ENCODE results near the gene BMAL1. TPM values are rescaled to one million over a fixed set of nuclear protein-coding genes. Genes with fewer than 3 reads are reported as not detected.

Gene BMAL1
- total and polyA plus RNA-seq, 2 donors (not counting 3 experiments of a cell fraction or from before 2014, with no cell fraction given) = 5.8 to 10.1 TPM

GRCh38 chr11:13249177-13249576, 28.4 kb upstream of the BMAL1 start:
- ChIA-PET CTCF (interaction anchor here (1.3 to 4.3 kb wide), 8 partner anchors 11 to 136 kb away, joined by 3 to 25 read pairs (median 14); no protein-coding TSS in a partner anchor), POLR2A (no interaction called here)
- Histone ChIP-seq H3K9me3 (replicated peaks; ENCODE audit: control insufficient read depth, insufficient read depth, low read length) (no peaks in the 10 kb centered on the region), H3K27ac (ENCODE audit: insufficient read depth, low read depth, low read length) (no peak overlapping the region), H4K20me1 (replicated peaks; ENCODE audit: control insufficient read depth, extremely low read depth, insufficient read depth, low read length) (no peaks in the 10 kb centered on the region), H2AFZ (ENCODE audit: low read depth, low read length) (no peak overlapping the region), H3K79me2 (ENCODE audit: control insufficient read depth, insufficient read depth, low read length) (no peaks in the 10 kb centered on the region), H3K4me1 (ENCODE audit: control insufficient read depth, extremely low read depth, insufficient read depth, low read length) (no peaks in the 10 kb centered on the region), H3K4me2 (ENCODE audit: insufficient read depth, low read length) (no peak overlapping the region), H3K4me3 (replicated peaks in 1 of 3; ENCODE audit: insufficient read depth in 1 of 3, low read depth in 1 of 3, low read length in 3 of 3) (no peak overlapping the region), H3K9ac (replicated peaks; ENCODE audit: extremely low read depth, insufficient read depth, low read length) (no peak overlapping the region), H3K36me3 (ENCODE audit: control insufficient read depth in 2 of 2, extremely low read depth in 1 of 2, insufficient read depth in 2 of 2, low read length in 2 of 2) (no peaks in the 10 kb centered on the region), H3K9me1 (replicated peaks; ENCODE audit: control insufficient read depth, extremely low read depth, insufficient read depth, low read length) (no peaks in the 10 kb centered on the region), H3K27me3 (ENCODE audit: control insufficient read depth in 2 of 2, insufficient read depth in 2 of 2, low read length in 2 of 2) (peaks cover 22 to 31% of the 10 kb centered on the region in 2 experiments)
- dilution Hi-C loops (cut with MboI; ENCODE audit: extremely low pct_ligation_motif_present, low sequenced_read_pairs) (no loop called here), intact Hi-C loops (cut with micrococcal nuclease) (no loop called here)
- TF ChIP-seq GATA2 (IDR thresholded peaks at IDR 0.05; ENCODE audit: insufficient read depth, insufficient read length, low read depth, low read length) (no peak), MYC (IDR thresholded peaks at IDR 0.05; ENCODE audit: low read depth, low read length) (no peak), POLR2A (IDR thresholded peaks at IDR 0.05; ENCODE audit: low read depth, low read length) (no peak), POLR2AphosphoS5 (IDR thresholded peaks at IDR 0.05; ENCODE audit: insufficient read depth, low read depth, low read length) (no peak), MAX (IDR thresholded peaks at IDR 0.05; ENCODE audit: insufficient read depth, insufficient read length) (no peak), JUN (IDR thresholded peaks at IDR 0.05; ENCODE audit: borderline replicate concordance, insufficient read depth, insufficient read length, low read depth) (no peak), EZH2 (IDR thresholded peaks at IDR 0.05; ENCODE audit: borderline replicate concordance, low read depth, low read length, severe bottlenecking) (no peak), CTCF (IDR thresholded peaks at IDR 0.05; ENCODE audit: extremely low read depth in 1 of 2, insufficient read depth in 1 of 2, low read depth in 1 of 2, low read length in 2 of 2) (no peak), FOS (IDR thresholded peaks at IDR 0.05; ENCODE audit: borderline replicate concordance, insufficient read depth, low read length) (no peak)
- FAIRE-seq = no peak
- BruUV-seq (replicated peaks) = no TSS peak
- DNase-seq (ENCODE audit: low read depth, low spot score) = no peak
